NCI-H1694 (cell line): Measurements from ENCODE around the gene GLRX2.

ENCODE experiments used
- DNase-seq: peaks from one replicate; lab custom pipeline; 2025; lab: John Stamatoyannopoulos, UW

Gene GLRX2

DNA sequence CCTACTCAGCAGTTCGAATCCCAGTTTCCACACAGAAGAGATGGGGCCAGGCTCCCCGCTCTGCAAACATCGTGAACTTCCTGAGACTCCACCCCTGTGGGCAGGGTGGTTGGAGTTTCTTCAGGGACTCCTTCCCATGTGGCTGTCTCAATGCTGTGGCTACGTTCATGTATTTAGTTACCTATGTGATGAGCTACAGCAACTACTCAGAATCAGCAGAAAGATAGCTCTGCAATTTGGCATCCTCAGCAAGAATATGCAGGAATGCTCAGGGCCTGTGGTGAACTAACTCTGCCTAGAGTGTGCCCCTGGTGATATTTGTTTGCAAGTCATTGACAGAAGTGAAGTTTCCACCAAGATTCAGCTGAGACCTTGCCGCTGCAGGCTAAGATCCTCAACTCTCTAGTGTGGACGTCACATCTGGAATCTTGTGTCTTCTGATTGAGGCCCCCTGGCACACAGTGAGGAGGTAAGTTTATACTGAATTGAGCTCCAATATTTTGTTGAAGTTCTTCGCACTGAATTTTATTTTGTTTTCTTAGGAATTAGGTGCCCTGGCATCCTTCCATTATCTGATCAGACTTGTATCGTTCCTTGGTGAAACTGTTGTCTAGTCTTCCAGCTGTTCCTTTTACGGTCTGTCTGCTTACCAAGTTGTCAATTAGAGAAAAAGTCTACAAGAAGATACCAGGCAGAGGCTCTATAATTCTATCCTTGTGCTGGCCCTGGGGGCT, 8.2 kb upstream of the GLRX2 start:
- DNase-seq = no peak

GRCh38 chr1:193111641-193112090, 6.5 kb upstream of the GLRX2 start:
- DNase-seq = no peak

DNA sequence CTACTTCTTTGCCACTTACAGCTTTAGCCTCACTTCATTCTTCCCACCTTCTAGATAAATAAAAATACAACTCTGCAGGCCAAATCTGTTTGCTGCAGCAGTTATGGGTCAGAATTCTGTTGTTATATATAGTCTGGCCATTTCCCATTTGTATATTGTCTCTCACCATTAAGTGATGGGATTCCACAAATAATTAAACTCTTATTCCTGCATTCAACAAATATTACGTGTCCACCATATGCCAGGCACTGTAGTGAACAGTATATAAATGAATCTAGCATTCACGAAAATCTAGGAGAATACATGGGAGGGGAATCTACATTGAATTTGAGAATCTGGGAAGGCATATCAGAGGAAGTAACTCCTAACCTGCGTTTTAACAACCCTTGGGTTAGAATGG, 5.7 kb upstream of the GLRX2 start:
- DNase-seq = no peak

DNA sequence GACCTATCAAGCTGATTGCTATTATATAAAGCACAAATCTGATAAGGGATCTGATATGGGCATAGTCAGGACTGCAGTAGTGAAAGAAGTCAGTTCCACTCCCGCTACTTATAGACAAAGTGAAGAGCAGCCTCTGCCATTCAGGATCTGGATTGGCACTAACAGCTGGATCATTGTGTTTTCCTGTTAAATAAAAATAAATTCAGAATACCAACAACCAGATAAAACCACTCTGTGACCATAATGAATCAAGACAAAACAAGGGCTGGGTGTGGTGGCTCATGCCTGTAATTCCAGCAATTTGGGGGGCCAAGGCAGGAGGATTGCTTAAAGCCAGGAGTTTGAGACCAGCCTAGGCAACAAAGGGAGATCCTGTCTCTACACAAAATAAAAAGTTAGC, 5.0 kb upstream of the GLRX2 start:
- no peak for DNase-seq

- no peak for DNase-seq
Measured at GRCh38 chr1:193109619-193110018, 4.4 kb upstream of the GLRX2 start.

- no peak for DNase-seq
Measured at GRCh38 chr1:193108471-193108870, 3.3 kb upstream of the GLRX2 start.

- DNase-seq = no peak
Measured at GRCh38 chr1:193105821-193106177, 585 bp upstream of the GLRX2 start.

DNA sequence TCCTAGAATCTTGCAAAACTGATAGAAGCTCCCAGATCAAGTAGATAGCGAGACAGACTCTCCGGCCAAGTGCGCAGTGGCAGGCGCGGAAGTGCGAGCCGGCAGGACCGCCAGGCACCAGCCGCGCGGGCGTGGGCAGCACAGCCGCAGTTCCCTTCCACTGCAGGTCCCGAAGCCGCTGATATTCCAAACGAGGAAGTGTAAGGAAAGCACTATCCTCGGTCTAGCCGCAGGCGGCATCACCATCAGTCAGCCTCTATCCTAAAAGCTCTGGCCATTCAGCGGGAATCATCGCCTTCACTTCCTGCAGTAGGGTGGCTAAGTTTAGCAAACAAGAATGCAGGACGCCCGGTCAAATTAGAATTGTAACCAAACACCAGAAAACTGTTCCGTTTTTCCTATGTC, 710 bp downstream of the GLRX2 start:
- DNase-seq = no peak

- DNase-seq = no peak
Measured at GRCh38 chr1:193103759-193104501, 1.3 kb downstream of the GLRX2 start.

DNA sequence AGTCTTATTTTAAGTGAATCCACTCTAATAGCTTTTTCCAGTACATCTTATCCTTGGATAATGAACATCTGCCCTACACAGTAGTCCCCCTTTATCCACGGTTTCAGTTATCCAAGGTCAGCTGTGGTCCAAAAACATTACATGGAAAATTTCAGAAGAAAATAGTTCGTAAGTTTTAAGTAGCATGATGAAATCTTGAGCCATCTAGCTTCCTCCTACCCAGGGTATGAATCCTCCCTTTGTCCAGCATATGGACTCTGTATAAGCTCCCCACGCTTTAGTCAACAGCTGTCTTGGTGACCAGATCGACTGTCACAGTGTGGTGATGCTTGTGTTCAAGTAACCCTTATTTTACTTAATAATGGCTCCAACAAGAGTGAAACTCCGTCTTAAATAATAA, 2.6 kb downstream of the GLRX2 start:
- DNase-seq = no peak

- DNase-seq = no peak
Measured at GRCh38 chr1:193094112-193094511, 11.1 kb downstream of the GLRX2 start.

- DNase-seq = no peak
Measured at GRCh38 chr1:193090865-193091264, 14.3 kb downstream of the GLRX2 start.

DNA sequence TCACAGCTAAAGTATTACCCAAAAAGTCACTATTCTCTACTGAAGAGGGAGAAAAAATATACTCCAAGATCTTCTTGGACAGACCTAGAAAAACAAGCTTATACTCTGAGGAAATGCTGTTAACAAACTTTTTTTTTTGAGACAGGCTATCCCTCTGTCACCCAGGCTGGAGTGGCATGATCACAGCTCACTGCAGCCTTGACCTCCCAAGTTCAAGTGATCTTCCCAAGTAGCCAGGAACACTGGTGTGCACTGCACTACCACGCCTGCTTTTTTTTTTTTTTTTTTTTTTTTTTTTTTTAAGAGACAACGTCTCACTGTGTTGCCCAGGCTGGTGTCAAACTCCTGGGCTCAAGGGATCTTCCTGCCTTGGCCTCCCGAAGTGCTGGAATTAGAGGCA, 17.3 kb downstream of the GLRX2 start:
- no peak for DNase-seq

GRCh38 chr1:193086342-193086741, 18.9 kb downstream of the GLRX2 start:
- no peak for DNase-seq

- no peak for DNase-seq
Measured at GRCh38 chr1:193085263-193085662, 20.0 kb downstream of the GLRX2 start.

GRCh38 chr1:193083365-193084088, 21.7 kb downstream of the GLRX2 start:
- no peak for DNase-seq

GRCh38 chr1:193079187-193079586, 26.0 kb downstream of the GLRX2 start:
- DNase-seq = no peak

- DNase-seq = no peak
Measured at GRCh38 chr1:193077991-193078390, 27.2 kb downstream of the GLRX2 start.

GRCh38 chr1:193070942-193071341, 34.3 kb downstream of the GLRX2 start:
- no peak for DNase-seq

GRCh38 chr1:193070386-193070753, 34.8 kb downstream of the GLRX2 start:
- no peak for DNase-seq

DNA sequence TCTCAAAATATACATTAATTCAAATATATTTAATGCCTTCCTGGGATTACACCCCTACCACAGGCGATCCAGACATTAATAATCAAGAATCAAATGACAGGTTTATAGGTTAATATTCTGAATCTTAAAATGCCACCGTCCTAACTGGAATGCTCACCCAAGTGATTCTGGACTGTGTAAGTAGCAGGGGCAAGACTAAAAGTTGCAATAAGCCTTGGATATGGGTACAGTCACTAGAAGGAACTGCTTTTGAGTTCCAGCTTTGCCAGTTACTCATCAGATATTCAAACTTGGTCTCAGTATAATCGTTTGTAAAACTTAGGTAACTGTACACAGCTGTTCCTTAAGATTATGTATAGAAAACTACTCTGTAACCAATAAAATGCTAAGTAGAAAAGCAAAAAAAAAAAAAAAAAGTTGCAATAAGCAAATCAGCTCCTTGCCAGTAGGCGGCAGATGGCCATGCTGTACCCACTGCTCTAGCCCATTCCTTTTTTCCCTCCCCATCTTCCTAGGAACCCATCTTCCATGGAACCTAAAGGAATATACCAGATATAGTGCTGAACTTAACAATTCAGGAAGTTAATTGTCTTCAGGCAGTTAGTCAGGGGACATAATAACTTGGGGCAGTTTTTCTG, 35.3 kb downstream of the GLRX2 start:
- no peak for DNase-seq

DNA sequence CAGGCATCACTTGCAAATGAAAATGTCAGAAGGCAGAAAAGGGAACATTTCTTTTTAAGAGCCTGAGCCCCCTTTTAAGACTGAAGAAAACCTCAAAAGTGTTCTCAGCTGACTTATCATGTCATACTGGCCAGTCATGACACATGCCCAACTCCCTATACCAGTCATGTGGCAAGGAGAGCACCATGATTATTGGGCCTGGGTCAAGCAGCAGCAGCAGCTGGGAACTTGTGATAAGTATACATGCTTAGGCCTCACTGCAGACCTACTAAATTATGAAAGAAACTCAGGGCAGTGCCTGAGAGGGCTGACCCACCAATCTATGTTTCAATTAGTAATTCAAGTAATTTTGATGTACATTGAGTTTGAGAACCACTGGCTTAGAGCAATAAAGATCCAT, 37.2 kb downstream of the GLRX2 start:
- DNase-seq = no peak

DNA sequence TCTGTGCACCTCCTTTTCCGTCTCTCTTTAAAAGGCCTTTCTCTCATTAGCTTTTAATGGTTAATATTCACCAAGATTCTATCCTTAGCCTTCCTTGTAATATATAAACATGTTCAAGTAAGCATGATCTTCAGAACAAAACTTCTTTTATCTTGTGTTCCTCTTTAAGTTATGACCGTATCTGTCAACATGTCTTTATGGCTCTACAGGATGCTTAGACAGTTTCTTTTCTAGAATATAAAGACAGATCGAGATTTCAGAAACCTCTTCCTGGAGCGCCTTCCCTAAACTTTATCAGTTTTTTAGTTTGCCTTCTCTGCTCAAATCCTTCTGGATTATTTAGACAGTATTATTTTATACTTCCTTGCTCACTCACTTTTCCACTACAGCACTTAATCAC, 38.6 kb downstream of the GLRX2 start:
- no peak for DNase-seq
